H1 (cell line): ENCODE data around the gene CST4.

Source experiments
- BACH1 ChIP-seq: IDR thresholded peaks from 2 replicates; pipeline ENCODE4 v1.6.1; 2012; ENCODE audit warnings: low read length, improper control_type of control experiment
- EP300 ChIP-seq, 2 experiments: IDR thresholded peaks; 1 replicate in 1 of 2; 2 replicates in 1 of 2; pipeline ENCODE4 v1.6.1; 2011 to 2012; ENCODE audit warnings: low read depth in 2 of 2, low read length in 2 of 2, mild to moderate bottlenecking in 2 of 2, borderline replicate concordance in 1 of 2, inconsistent platforms in 1 of 2, moderate library complexity in 1 of 2
- EZH2 ChIP-seq: fragments of 200-600 bp; sonication (generic); IDR thresholded peaks from 2 replicates; pipeline ENCODE4 v1.7.1; 2012; ENCODE audit warnings: low read depth, mild to moderate bottlenecking, moderate library complexity, low read length, inconsistent platforms; ENCODE audit not compliant: severe bottlenecking
- HDAC6 ChIP-seq: IDR thresholded peaks from one replicate; pipeline ENCODE4 v1.7.1; 2012; ENCODE audit warnings: low read depth, mild to moderate bottlenecking, inconsistent platforms, low read length, moderate library complexity
- POLR2A ChIP-seq, 2 experiments: IDR thresholded peaks; 1 replicate in 1 of 2; 2 replicates in 1 of 2; pipeline ENCODE4 v1.6.1; 2011; ENCODE audit warnings: low read depth in 2 of 2, low read length in 2 of 2, mild to moderate bottlenecking in 2 of 2; ENCODE audit errors: control extremely low read depth in 1 of 2
- POLR2AphosphoS5 ChIP-seq: IDR thresholded peaks from 2 replicates; pipeline ENCODE4 v1.6.1; 2011; ENCODE audit warnings: low read depth, low read length
- RFX5 ChIP-seq: IDR thresholded peaks from 2 replicates; pipeline ENCODE4 v1.6.1; 2011; ENCODE audit warnings: low read depth, low read length, improper control_type of control experiment, borderline replicate concordance
- TF ChIP-seq, protein P1 (sequence below), 3 experiments: IDR thresholded peaks; 1 replicate in 2 of 3; 2 replicates in 1 of 3; pipeline versions ENCODE4 v1.5.1 to v1.6.1; 2011; ENCODE audit warnings: low read length in 3 of 3, mild to moderate bottlenecking in 3 of 3, inconsistent platforms in 2 of 3, low read depth in 1 of 3, moderate library complexity in 1 of 3; ENCODE audit not compliant: insufficient read depth in 1 of 3; ENCODE audit errors: control extremely low read depth in 1 of 3
- TF ChIP-seq, protein P2 (sequence below): IDR thresholded peaks from 2 replicates; pipeline ENCODE4 v1.6.1; 2011; ENCODE audit warnings: low read length, improper control_type of control experiment

GRCh38 chr20:23637282-23638221 lies 51.3 kb downstream of the CST4 start, which contains the start of gene CST3:
- TF ChIP-seq POLR2AphosphoS5 (no peak), HDAC6 (no peak), BACH1 (no peak), EZH2 (no peak), POLR2A (IDR thresholded peaks at IDR 0.05; ENCODE audit: control extremely low read depth in 1 of 2, low read depth in 2 of 2, low read length in 2 of 2) (peak in 1 of 2 experiments; percentile 59; a peak in 2 of 3 replicates), RFX5 (no peak), EP300 (IDR thresholded peaks at IDR 0.05; ENCODE audit: borderline replicate concordance in 1 of 2, low read depth in 2 of 2, low read length in 2 of 2) (no peak)
- TF ChIP-seq, protein P1, sequence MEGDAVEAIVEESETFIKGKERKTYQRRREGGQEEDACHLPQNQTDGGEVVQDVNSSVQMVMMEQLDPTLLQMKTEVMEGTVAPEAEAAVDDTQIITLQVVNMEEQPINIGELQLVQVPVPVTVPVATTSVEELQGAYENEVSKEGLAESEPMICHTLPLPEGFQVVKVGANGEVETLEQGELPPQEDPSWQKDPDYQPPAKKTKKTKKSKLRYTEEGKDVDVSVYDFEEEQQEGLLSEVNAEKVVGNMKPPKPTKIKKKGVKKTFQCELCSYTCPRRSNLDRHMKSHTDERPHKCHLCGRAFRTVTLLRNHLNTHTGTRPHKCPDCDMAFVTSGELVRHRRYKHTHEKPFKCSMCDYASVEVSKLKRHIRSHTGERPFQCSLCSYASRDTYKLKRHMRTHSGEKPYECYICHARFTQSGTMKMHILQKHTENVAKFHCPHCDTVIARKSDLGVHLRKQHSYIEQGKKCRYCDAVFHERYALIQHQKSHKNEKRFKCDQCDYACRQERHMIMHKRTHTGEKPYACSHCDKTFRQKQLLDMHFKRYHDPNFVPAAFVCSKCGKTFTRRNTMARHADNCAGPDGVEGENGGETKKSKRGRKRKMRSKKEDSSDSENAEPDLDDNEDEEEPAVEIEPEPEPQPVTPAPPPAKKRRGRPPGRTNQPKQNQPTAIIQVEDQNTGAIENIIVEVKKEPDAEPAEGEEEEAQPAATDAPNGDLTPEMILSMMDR (IDR thresholded peaks at IDR 0.05; ENCODE audit: control extremely low read depth in 1 of 3, insufficient read depth in 1 of 3, low read depth in 1 of 3, low read length in 3 of 3) = no peak
- TF ChIP-seq, protein P2, sequence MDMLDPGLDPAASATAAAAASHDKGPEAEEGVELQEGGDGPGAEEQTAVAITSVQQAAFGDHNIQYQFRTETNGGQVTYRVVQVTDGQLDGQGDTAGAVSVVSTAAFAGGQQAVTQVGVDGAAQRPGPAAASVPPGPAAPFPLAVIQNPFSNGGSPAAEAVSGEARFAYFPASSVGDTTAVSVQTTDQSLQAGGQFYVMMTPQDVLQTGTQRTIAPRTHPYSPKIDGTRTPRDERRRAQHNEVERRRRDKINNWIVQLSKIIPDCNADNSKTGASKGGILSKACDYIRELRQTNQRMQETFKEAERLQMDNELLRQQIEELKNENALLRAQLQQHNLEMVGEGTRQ = no peak
